NB4 (cell line): ENCODE data around the gene DMWD.

Experiments
- CTCF ChIP-seq: IDR thresholded peaks from one replicate; pipeline ENCODE4 v1.5.1; 2012; ENCODE audit warnings: low read depth, low read length
- MAX ChIP-seq: IDR thresholded peaks from 2 replicates; pipeline ENCODE4 v1.6.1; 2011; ENCODE audit warnings: low read depth, low read length
- MYC ChIP-seq: IDR thresholded peaks from 2 replicates; pipeline ENCODE4 v1.6.1; 2011; ENCODE audit warnings: low read depth, low read length

GRCh38 chr19:45825917-45826893, 33.6 kb upstream of the DMWD start:
- no peak for TF ChIP-seq CTCF
- TF ChIP-seq MYC, result no peak
- no peak for TF ChIP-seq MAX
